PC-9 (cell line): Measurements from ENCODE around the gene ZNF724. TPM values are rescaled to one million over a fixed set of nuclear protein-coding genes. Genes with fewer than 3 reads are reported as not detected.

Experiments used
- BruUV-seq: library from RNA; stranded (reverse); fragments of 400-500 nt; replicated peaks from 2 replicates; lab custom pipeline; 2021; lab: Mats Ljungman, UMichigan
- CTCF ChIA-PET: fragments of 300-600 bp; sonication (Branson Sonifier 250); formaldehyde crosslinking; loops from one replicate; lab custom pipeline; 2022; ENCODE audit warnings: antibody characterized with exemption; lab: Charles Lee
- POLR2A ChIA-PET: fragments of 300-600 bp; sonication (Branson Sonifier 250); formaldehyde crosslinking; loops from one replicate; lab custom pipeline; 2022; ENCODE audit warnings: antibody characterized with exemption; ENCODE audit not compliant: unreplicated experiment; lab: Charles Lee
- DNase-seq, 2 experiments: peaks; one replicate each; pipeline versions ENCODE4 v3.0.0 to v3.0.0-alpha.2; 2015 to 2022; ENCODE audit warnings: mixed read lengths in 1 of 2
- H2AFZ ChIP-seq: fragments of 200-600 bp; sonication (generic); 2 replicates; pipeline ENCODE4 v1.8.1; 2017; ENCODE audit warnings: antibody characterized with exemption
- H3F3A ChIP-seq: fragments of 200-600 bp; sonication (generic); 2 replicates; pipeline ENCODE4 v1.8.1; 2017; ENCODE audit warnings: antibody characterized with exemption, mild to moderate bottlenecking, low read depth; ENCODE audit not compliant: insufficient read depth
- H3K27ac ChIP-seq: fragments of 200-600 bp; sonication (generic); 2 replicates; pipeline ENCODE4 v1.6.1; 2016; ENCODE audit warnings: mixed run types
- H3K27me3 ChIP-seq: fragments of 200-600 bp; sonication (generic); 2 replicates; pipeline ENCODE4 v1.6.1; 2016; ENCODE audit warnings: low read depth, mixed run types; ENCODE audit not compliant: insufficient read depth
- H3K36me3 ChIP-seq: fragments of 200-600 bp; sonication (generic); 2 replicates; pipeline ENCODE4 v1.6.1; 2016; ENCODE audit warnings: low read depth, mixed run types
- H3K4me1 ChIP-seq: fragments of 200-600 bp; sonication (generic); replicated peaks from 2 replicates; pipeline ENCODE4 v1.6.1; 2016; ENCODE audit warnings: mixed run types; ENCODE audit not compliant: insufficient read depth
- H3K4me2 ChIP-seq: fragments of 200-600 bp; sonication (generic); 2 replicates; pipeline ENCODE4 v1.6.1; 2017; ENCODE audit warnings: mixed run types
- H3K4me3 ChIP-seq: fragments of 200-600 bp; sonication (generic); 2 replicates; pipeline ENCODE4 v1.6.1; 2016; ENCODE audit warnings: mixed run types
- H3K79me2 ChIP-seq: fragments of 200-600 bp; sonication (generic); 2 replicates; pipeline ENCODE4 v1.6.1; 2017; ENCODE audit warnings: low read depth, mixed run types
- H3K9me2 ChIP-seq: fragments of 200-600 bp; sonication (generic); 2 replicates; pipeline ENCODE4 v1.8.1; 2017; ENCODE audit warnings: mild to moderate bottlenecking; ENCODE audit not compliant: insufficient read depth
- H3K9me3 ChIP-seq: fragments of 200-600 bp; sonication (generic); 2 replicates; pipeline ENCODE4 v1.8.1; 2016; ENCODE audit warnings: low read depth; ENCODE audit not compliant: insufficient read depth
- H4K20me1 ChIP-seq: fragments of 200-600 bp; sonication (generic); 2 replicates; pipeline ENCODE4 v1.8.1; 2017; ENCODE audit not compliant: insufficient read depth
- CTCF ChIP-seq: fragments of 200-600 bp; sonication (generic); conservative IDR thresholded peaks from 2 replicates; pipeline ENCODE4 v1.6.1; 2017; ENCODE audit warnings: mixed run types, antibody characterized with exemption, mild to moderate bottlenecking, moderate library complexity
- EZH2 ChIP-seq: fragments of 200-600 bp; sonication (generic); IDR thresholded peaks from 2 replicates; pipeline ENCODE4 v1.8.0; 2017; ENCODE audit warnings: antibody characterized with exemption, low read depth
- intact Hi-C: fragments of 100-400 bp; cut with micrococcal nuclease; formaldehyde crosslinking; loops from one replicate; pipeline ENCODE4 v1.10.0; 2022; ENCODE audit not compliant: unreplicated experiment
- total RNA-seq: library from RNA; stranded (reverse); gene quantifications from 2 replicates; pipeline ENCODE4 v1.2.3, GENCODE V29; 2021

ZNF724 gene
- total RNA-seq, 1 experiment from 2014 or later: 8.7 TPM

- CTCF ChIA-PET: no interaction called here
- Histone ChIP-seq H2AFZ (no peak overlapping the region), H4K20me1 (no peaks in the 10 kb centered on the region), H3K9me2 (no peaks in the 10 kb centered on the region), H3K4me2 (no peak overlapping the region), H3K27ac (no peak overlapping the region), H3K9me3 (0 out of 2 replicates have a peak, but pooled peaks cover 3% of the 10 kb centered on the region), H3F3A (0 out of 2 replicates have a peak, but pooled peaks cover 4% of the 10 kb centered on the region), H3K4me1 (no peaks in the 10 kb centered on the region), H3K4me3 (no peak overlapping the region), H3K27me3 (no peaks in the 10 kb centered on the region), H3K36me3 (peaks cover 29% of the 10 kb centered on the region), H3K79me2 (no peaks in the 10 kb centered on the region)
- BruUV-seq: no TSS peak
- intact Hi-C loops: no loop called here
- POLR2A ChIA-PET: no interaction called here
- DNase-seq: no peak
- TF ChIP-seq EZH2 (no peak), CTCF (no peak)
Measured at GRCh38 chr19:23263396-23263795, 13.2 kb upstream of the ZNF724 start.

- DNase-seq: no peak
Measured at GRCh38 chr19:23262920-23263319, 12.7 kb upstream of the ZNF724 start.

GRCh38 chr19:23261496-23262020, 11.4 kb upstream of the ZNF724 start:
- Histone ChIP-seq H3K4me1 (no peaks in the 10 kb centered on the region), H3K27me3 (no peaks in the 10 kb centered on the region), H3K4me2 (no peak overlapping the region), H3K36me3 (peaks cover 13% of the 10 kb centered on the region; the same call in 1 of the 2 replicates), H3K4me3 (no peak overlapping the region), H4K20me1 (no peaks in the 10 kb centered on the region), H3F3A (0 out of 2 replicates have a peak, but pooled peaks cover 4% of the 10 kb centered on the region), H3K27ac (no peak overlapping the region), H2AFZ (no peak overlapping the region), H3K9me2 (no peaks in the 10 kb centered on the region), H3K9me3 (no peaks in the 10 kb centered on the region), H3K79me2 (no peaks in the 10 kb centered on the region)
- ChIA-PET POLR2A (interaction anchor here (0.6 kb wide), 1 partner anchor 10 kb away, joined by 3 read pairs; no protein-coding TSS in a partner anchor), CTCF (no interaction called here)
- no peak for DNase-seq
- TF ChIP-seq CTCF (no peak), EZH2 (no peak)
- no TSS peak for BruUV-seq
- intact Hi-C loops: no loop called here

More at GRCh38 chr19:23262920-23263319, 12.7 kb upstream of the ZNF724 start:
- H3K9me2 ChIP-seq: no peaks in the 10 kb centered on the region
- no peak overlapping the region for H3K4me3 ChIP-seq
- no peak overlapping the region for H2AFZ ChIP-seq
- H3K27me3 ChIP-seq: no peaks in the 10 kb centered on the region
- ChIA-PET CTCF (no interaction called here), POLR2A (no interaction called here)
- no peak overlapping the region for H3K27ac ChIP-seq
- H3K4me2 ChIP-seq: no peak overlapping the region
- no peaks in the 10 kb centered on the region for H3K4me1 ChIP-seq
- intact Hi-C loops: no loop called here
- H3K9me3 ChIP-seq: no peaks in the 10 kb centered on the region
- no peaks in the 10 kb centered on the region for H3K79me2 ChIP-seq
- no TSS peak for BruUV-seq
- peaks cover 25% of the 10 kb centered on the region for H3K36me3 ChIP-seq
- no peaks in the 10 kb centered on the region for H4K20me1 ChIP-seq
- TF ChIP-seq EZH2 (no peak), CTCF (no peak)
- H3F3A ChIP-seq: 0 out of 2 replicates have a peak, but pooled peaks cover 4% of the 10 kb centered on the region
